GM12872 (cell line): ENCODE measurements around the gene IFNL2.
"Not testable (repeated sequence)": the region's sequence is repeated elsewhere in the genome, so short reads cannot be mapped to it uniquely, and the experiment has no call there.

Source experiments
- TF ChIP-seq, protein P1 (sequence below): IDR thresholded peaks from 3 replicates; pipeline ENCODE4 v1.5.1; 2011; ENCODE audit warnings: low read depth, mild to moderate bottlenecking, low read length, moderate library complexity; ENCODE audit not compliant: insufficient read depth

The IFNL2 gene

DNA sequence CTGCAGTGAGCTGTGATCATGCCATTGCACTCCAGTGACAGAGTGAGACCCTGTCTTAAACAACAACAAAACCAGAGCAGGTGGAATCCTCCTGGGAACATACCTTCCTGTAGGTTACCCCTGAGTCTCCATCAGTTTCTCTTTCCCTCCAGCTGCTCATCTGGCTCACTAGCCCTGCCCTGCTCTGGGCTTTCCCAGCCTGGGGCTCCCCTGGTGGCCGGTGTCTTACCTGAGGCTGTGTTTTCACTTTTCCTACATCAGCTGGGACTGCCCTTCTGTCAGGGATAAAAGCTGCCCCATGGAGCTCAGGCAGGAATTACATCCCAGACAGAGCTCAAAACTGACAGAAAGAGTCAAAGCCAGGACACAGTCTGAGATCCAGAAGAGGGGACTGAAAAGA lies at the start of gene IFNL2:
IFNL2 (plus strand) TSS at position 312 of the 400 bp plus-strand sequence. CDS start 173 bp downstream, outside the sequence.
- TF ChIP-seq, protein P1, sequence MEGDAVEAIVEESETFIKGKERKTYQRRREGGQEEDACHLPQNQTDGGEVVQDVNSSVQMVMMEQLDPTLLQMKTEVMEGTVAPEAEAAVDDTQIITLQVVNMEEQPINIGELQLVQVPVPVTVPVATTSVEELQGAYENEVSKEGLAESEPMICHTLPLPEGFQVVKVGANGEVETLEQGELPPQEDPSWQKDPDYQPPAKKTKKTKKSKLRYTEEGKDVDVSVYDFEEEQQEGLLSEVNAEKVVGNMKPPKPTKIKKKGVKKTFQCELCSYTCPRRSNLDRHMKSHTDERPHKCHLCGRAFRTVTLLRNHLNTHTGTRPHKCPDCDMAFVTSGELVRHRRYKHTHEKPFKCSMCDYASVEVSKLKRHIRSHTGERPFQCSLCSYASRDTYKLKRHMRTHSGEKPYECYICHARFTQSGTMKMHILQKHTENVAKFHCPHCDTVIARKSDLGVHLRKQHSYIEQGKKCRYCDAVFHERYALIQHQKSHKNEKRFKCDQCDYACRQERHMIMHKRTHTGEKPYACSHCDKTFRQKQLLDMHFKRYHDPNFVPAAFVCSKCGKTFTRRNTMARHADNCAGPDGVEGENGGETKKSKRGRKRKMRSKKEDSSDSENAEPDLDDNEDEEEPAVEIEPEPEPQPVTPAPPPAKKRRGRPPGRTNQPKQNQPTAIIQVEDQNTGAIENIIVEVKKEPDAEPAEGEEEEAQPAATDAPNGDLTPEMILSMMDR = not testable (repeated sequence)

DNA sequence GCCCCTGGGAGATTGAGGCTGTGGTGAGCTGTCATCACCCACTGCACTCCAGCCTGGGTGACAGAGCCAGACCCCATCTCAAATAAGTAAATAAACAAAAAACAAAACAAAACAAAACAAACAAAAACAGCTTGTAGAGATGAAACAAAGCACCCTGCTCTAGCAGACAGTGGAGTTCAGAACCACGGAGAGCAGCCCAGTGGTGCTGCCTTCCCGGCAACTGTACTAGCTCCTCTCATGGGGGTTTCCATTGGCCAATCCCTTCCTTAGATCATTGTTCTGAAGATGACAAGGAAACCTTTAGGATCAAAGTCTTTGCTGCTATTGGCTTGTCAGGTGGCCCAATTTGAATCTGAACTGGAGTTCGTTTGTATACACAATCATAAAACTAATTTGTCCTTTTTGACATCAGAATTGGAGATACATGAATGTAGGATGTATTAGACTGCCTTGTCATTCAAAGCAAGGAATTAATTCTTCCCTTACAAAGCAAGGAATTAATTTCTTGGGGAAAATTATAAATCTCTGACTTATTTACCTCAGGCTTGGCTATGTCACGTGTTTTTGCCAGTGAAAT lies 44.4 kb upstream of the IFNL2 start:
- TF ChIP-seq, protein P1 = no peak

DNA sequence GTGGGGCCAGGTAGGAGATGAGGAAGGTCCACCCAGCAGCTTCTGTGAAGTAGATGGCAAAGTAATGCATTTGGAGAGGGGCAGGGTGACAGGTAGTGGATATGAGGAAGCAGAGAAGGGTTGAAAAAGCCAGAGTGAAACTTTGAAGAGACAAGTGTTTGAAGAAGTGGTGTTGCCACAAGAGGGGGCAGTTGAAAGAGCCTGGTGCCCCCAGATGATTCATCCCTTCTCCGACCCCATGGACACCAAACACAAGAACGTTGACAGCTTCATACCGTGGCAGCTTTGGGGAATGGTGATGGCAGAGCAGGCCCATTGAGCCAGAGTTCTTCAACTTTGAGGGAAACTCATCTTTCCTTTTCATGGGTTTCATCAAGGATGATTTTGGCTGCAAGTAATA lies 43.3 kb upstream of the IFNL2 start:
- TF ChIP-seq, protein P1 = no peak

DNA sequence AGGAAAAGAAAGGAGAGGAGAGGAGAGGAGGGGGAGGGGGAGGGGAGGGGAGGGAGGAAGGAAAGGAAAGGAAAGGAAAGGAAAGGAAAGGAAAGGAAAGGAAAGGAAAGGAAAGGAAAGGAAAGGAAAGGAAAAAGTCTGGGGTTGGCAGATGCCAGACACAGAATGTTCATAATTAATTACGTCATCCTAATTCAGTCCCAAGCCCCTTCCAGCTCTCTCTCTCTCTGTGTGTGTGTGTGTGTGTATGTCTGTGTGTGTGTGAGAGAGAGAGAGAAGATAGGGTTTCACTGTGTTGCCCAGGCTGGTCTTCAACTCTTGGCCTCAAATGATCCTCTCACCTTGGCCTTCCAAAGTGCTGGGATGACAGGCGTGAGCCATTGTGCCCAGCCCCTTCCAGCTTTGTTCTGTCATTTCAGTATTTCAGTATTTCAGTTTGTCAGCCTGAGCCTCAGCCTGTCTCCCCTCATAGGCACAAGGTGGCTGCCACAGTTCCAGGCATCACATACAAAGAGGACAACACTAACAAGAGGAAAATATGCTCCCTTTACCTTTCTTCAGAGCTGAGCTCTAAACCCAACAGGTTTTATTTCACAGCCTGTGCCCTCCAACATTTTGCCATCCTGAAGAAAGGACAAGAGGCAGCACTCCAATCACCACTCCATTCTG lies 38.0 kb upstream of the IFNL2 start:
- TF ChIP-seq, protein P1 = no peak

DNA sequence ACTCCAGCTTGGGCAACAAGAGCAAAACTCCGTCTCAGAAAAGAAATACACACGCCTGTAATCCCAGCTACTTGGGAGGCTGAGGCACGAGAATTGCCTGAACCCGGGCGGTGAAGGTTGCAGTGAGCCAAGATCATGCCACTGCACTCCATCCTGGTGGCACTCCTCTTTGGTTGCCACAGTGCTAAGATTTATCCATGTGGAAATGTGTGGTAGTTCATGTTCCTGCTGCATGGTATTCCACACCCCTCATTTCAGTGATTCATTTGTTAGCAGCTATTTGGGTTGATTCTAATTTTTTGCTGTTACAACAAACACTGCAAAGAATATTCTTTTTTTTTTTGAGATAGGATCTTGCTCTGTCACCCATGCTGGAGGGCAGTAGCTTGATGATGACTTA lies 35.5 kb upstream of the IFNL2 start:
- TF ChIP-seq, protein P1 = no peak

DNA sequence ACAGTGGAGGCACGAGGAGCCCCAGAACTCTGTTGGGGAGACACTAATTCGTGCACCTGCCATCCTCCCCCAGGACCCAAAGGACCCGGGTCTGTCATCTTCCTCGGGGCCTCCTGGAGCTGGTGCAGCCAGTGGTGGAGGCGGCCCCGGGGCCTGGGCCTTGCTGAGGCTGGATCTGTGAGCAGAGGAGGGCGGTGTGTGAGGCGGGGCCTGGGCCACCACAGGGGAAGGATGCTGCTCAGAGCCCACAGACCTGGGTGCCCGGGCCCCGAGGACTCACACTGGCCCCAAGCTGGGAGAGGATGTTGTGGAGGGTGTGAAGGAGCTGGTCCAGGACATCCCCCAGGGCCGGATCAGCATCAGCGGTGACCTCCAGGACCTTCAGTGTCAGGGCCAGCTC lies 31.7 kb upstream of the IFNL2 start:
- TF ChIP-seq, protein P1 = no peak

DNA sequence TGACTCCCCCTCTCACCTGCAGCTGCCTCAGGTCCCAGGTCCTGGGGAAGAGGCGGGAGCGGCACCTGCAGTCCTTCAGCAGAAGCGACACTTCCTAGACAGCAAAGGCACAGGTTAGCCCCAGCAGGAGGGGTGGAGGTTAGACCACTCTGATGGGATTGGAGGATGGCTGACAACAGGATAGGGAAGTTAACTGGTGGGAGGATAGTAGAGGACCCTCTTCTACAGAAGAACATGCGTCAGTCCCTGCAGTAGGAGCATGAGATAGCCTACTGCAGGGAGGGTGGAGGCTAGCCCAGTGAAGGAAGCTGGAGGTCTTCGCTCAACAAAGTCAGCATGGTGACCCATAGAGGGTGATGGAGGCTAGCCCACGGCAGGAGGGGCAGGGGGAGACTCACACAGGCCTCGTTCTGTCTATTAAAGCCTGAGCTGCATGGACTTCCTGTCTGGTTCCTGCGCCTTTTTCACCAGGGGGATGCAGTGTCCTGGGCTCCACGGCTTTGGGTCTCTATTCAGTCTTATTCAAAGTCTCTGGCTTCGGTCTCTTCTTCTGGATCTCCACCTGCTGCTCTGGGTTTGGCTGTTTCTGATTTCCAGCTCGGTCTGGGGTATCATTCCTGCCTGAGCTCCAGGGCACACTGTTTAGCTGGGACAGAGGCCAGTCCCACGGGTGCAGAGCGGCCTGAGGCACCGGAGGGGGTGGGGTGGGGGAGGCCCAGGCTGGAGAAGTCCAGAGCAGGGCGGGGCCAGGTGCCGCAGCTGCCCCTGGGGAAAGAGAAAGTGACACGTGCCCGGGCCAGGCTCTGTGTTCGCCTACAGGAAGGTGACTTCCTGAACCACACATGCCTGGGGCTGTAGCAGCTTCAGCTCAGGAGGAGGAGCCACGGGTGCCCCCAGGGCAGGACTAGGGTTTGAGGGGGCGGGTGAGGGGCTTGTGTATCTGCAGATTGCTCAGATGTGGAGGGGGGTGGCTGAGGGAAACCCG lies 30.7 kb upstream of the IFNL2 start:
- TF ChIP-seq, protein P1 = no peak
